NCI-H524 (cell line): ENCODE data around the gene CHAT.

Source experiments
- DNase-seq, 2 experiments: peaks; one replicate each; lab custom pipeline; 2025; lab: John Stamatoyannopoulos, UW

CHAT gene

GRCh38 chr10:49688920-49689319 lies 75.1 kb downstream of the CHAT start:
- no peak for DNase-seq

- DNase-seq: no peak
These were observed 76.2 kb downstream of the CHAT start for GRCh38 chr10:49689882-49690510.

GRCh38 chr10:49690698-49691356 lies 77.0 kb downstream of the CHAT start:
- no peak for DNase-seq

- no peak for DNase-seq
These were observed 77.8 kb downstream of the CHAT start for GRCh38 chr10:49691588-49691987.

- DNase-seq: no peak
These were observed 80.6 kb downstream of the CHAT start for GRCh38 chr10:49694466-49694865.

- DNase-seq: no peak
These were observed 82.5 kb downstream of the CHAT start for GRCh38 chr10:49696311-49696710.

GRCh38 chr10:49698679-49699078 lies 84.8 kb downstream of the CHAT start:
- no peak for DNase-seq

- DNase-seq: no peak
These were observed 86.4 kb downstream of the CHAT start for GRCh38 chr10:49700211-49700610.

- peak; percentile 12 to 57 for DNase-seq
These were observed 87.2 kb downstream of the CHAT start for GRCh38 chr10:49700997-49701396.

- no peak for DNase-seq
These were observed 93.7 kb downstream of the CHAT start for GRCh38 chr10:49707585-49707984.

GRCh38 chr10:49709934-49710333 lies 96.1 kb downstream of the CHAT start:
- no peak for DNase-seq

- DNase-seq: no peak
These were observed 97.1 kb downstream of the CHAT start for GRCh38 chr10:49710966-49711365.

- DNase-seq: no peak
These were observed 97.6 kb downstream of the CHAT start for GRCh38 chr10:49711481-49711880.

GRCh38 chr10:49713266-49713665 lies 99.4 kb downstream of the CHAT start:
- DNase-seq: no peak
